IMR-90 (cell line): ENCODE results near the gene SRXN1. TPM values are rescaled to one million over a fixed set of nuclear protein-coding genes. Genes with fewer than 3 reads are reported as not detected.

Source experiments
- ATAC-seq: fragments of 200-7000 bp; cut with Tn5 transposase; 2 replicates; pipeline ENCODE4 v1.9.1; 2020; ENCODE audit warnings: low read depth, mild to moderate bottlenecking, moderate library complexity
- BruUV-seq: library from RNA; stranded (reverse); fragments of 400-500 nt; replicated peaks from 2 replicates; lab custom pipeline; 2021; lab: Mats Ljungman, UMichigan
- CTCF ChIA-PET: fragments of 300-600 bp; formaldehyde crosslinking; extraction: SDS; loops from one replicate; lab custom pipeline; 2021; ENCODE audit warnings: antibody characterized with exemption; lab: Yijun Ruan, JAX
- POLR2A ChIA-PET: fragments of 300-600 bp; sonication (Branson Sonifier 250); formaldehyde crosslinking; loops from one replicate; lab custom pipeline; 2022; ENCODE audit warnings: antibody characterized with exemption; ENCODE audit not compliant: unreplicated experiment; lab: Charles Lee
- DNase-seq: peaks from one replicate; pipeline ENCODE4 v3.0.0; 2013
- H2AFZ ChIP-seq: replicated peaks from 2 replicates; pipeline ENCODE3; 2013; ENCODE audit warnings: low read length, mild to moderate bottlenecking; ENCODE audit not compliant: poor library complexity
- H2AK5ac ChIP-seq: 2 replicates; pipeline ENCODE4 v1.6.1; 2013; ENCODE audit warnings: low read depth, low read length, inconsistent platforms
- H2AK9ac ChIP-seq: replicated peaks from 2 replicates; pipeline ENCODE3; 2013; ENCODE audit warnings: mild to moderate bottlenecking, low read depth, low read length, moderate library complexity; ENCODE audit not compliant: poor library complexity
- H2BK120ac ChIP-seq: 2 replicates; pipeline ENCODE4 v1.6.1; 2013; ENCODE audit warnings: low read depth, low read length, inconsistent platforms
- H2BK15ac ChIP-seq: 3 replicates; pipeline ENCODE4 v1.6.1; 2013; ENCODE audit warnings: low read depth, low read length, inconsistent platforms
- H2BK20ac ChIP-seq: 2 replicates; pipeline ENCODE4 v1.6.1; 2013; ENCODE audit warnings: low read depth, mild to moderate bottlenecking, inconsistent platforms, low read length, moderate library complexity
- H2BK5ac ChIP-seq: 2 replicates; pipeline ENCODE4 v1.6.1; 2013; ENCODE audit warnings: mild to moderate bottlenecking, low read depth, low read length, inconsistent platforms; ENCODE audit not compliant: poor library complexity, severe bottlenecking
- H3K14ac ChIP-seq: replicated peaks from 2 replicates; pipeline ENCODE4 v1.6.1; 2013; ENCODE audit warnings: low read depth, low read length, inconsistent platforms
- H3K18ac ChIP-seq: 2 replicates; pipeline ENCODE4 v1.6.1; 2013; ENCODE audit warnings: low read depth, low read length, control low read depth
- H3K23ac ChIP-seq: 2 replicates; pipeline ENCODE4 v1.6.1; 2013; ENCODE audit warnings: low read depth, low read length, inconsistent platforms
- H3K27ac ChIP-seq: 2 replicates; pipeline ENCODE4 v1.5.1; 2013; ENCODE audit warnings: mild to moderate bottlenecking, control low read depth, low read length; ENCODE audit not compliant: insufficient read depth
- H3K27me3 ChIP-seq: 2 replicates; pipeline ENCODE4 v1.6.1; 2013; ENCODE audit warnings: low read length; ENCODE audit not compliant: control insufficient read depth, insufficient read depth
- H3K36me3 ChIP-seq: 2 replicates; pipeline ENCODE4 v1.6.1; 2013; ENCODE audit warnings: low read length, mixed read lengths; ENCODE audit not compliant: control insufficient read depth, insufficient read depth
- H3K4ac ChIP-seq: 2 replicates; pipeline ENCODE4 v1.6.1; 2013; ENCODE audit warnings: low read depth, low read length, inconsistent platforms
- H3K4me1 ChIP-seq: 2 replicates; pipeline ENCODE4 v1.6.1; 2013; ENCODE audit warnings: low read length, mixed read lengths; ENCODE audit not compliant: control insufficient read depth, insufficient read depth
- H3K4me2 ChIP-seq: 2 replicates; pipeline ENCODE4 v1.6.1; 2013; ENCODE audit warnings: low read depth, mild to moderate bottlenecking, control low read depth, low read length, moderate library complexity
- H3K4me3 ChIP-seq: 2 replicates; pipeline ENCODE4 v1.5.1; 2013; ENCODE audit warnings: low read depth, mild to moderate bottlenecking, control low read depth, low read length, moderate library complexity; ENCODE audit not compliant: insufficient read depth
- H3K56ac ChIP-seq: 2 replicates; pipeline ENCODE4 v1.6.1; 2013; ENCODE audit warnings: low read length, inconsistent platforms; ENCODE audit not compliant: insufficient read depth; ENCODE audit errors: extremely low read depth
- H3K79me1 ChIP-seq, 2 experiments: 2 replicates each; pipeline ENCODE4 v1.6.1; 2013; ENCODE audit warnings: low read length in 2 of 2, inconsistent platforms in 1 of 2, low read depth in 1 of 2
- H3K9ac ChIP-seq: 2 replicates; pipeline ENCODE4 v1.6.1; 2013; ENCODE audit warnings: low read depth, low read length, control low read depth
- H3K9me1 ChIP-seq: 2 replicates; pipeline ENCODE4 v1.6.1; 2013; ENCODE audit warnings: low read length, inconsistent platforms; ENCODE audit not compliant: insufficient read depth
- H3K9me3 ChIP-seq: 2 replicates; pipeline ENCODE4 v1.6.1; 2013; ENCODE audit warnings: low read length; ENCODE audit not compliant: control insufficient read depth, insufficient read depth
- H4K20me1 ChIP-seq: 2 replicates; pipeline ENCODE4 v1.6.1; 2013; ENCODE audit warnings: low read length, inconsistent platforms; ENCODE audit not compliant: insufficient read depth
- H4K5ac ChIP-seq: 2 replicates; pipeline ENCODE4 v1.6.1; 2013; ENCODE audit warnings: mild to moderate bottlenecking, low read depth, low read length, control low read depth
- H4K8ac ChIP-seq, 2 experiments: 2 replicates each; pipeline ENCODE4 v1.6.1; 2013; ENCODE audit warnings: low read depth in 2 of 2, low read length in 2 of 2, control low read depth in 1 of 2, inconsistent platforms in 1 of 2
- H4K91ac ChIP-seq: 2 replicates; pipeline ENCODE4 v1.6.1; 2013; ENCODE audit warnings: low read depth, low read length, inconsistent platforms; ENCODE audit not compliant: insufficient read depth
- BHLHE40 ChIP-seq: fragments of 150-350 bp; IDR thresholded peaks from 2 replicates; pipeline ENCODE4 v1.6.1; 2016; ENCODE audit warnings: mild to moderate bottlenecking, low read depth, low read length
- CEBPB ChIP-seq: IDR thresholded peaks from 2 replicates; pipeline ENCODE4 v1.6.1; 2012; ENCODE audit warnings: low read depth, low read length, improper control_type of control experiment
- FOS ChIP-seq: fragments of 150-350 bp; IDR thresholded peaks from 2 replicates; pipeline ENCODE4 v1.6.1; 2016; ENCODE audit warnings: low read depth, low read length
- POLR2A ChIP-seq: IDR thresholded peaks from 2 replicates; pipeline ENCODE4 v1.6.1; 2012; ENCODE audit warnings: mild to moderate bottlenecking, low read depth, low read length
- RCOR1 ChIP-seq: IDR thresholded peaks from 2 replicates; pipeline ENCODE4 v1.6.1; 2012; ENCODE audit warnings: mild to moderate bottlenecking, low read length, improper control_type of control experiment; ENCODE audit not compliant: insufficient replicate concordance
- RFX5 ChIP-seq: IDR thresholded peaks from 2 replicates; pipeline ENCODE4 v1.8.0; 2012; ENCODE audit warnings: low read depth, mild to moderate bottlenecking, low read length, moderate library complexity
- WGBS, 2 experiments: methylation state at CpG; one replicate each; pipeline versions ENCODE4 v1.1.5 to v1.1.7; 2013; ENCODE audit warnings: missing lambda C conversion rate in 2 of 2; ENCODE audit not compliant: insufficient read length in 1 of 2; ENCODE audit errors: extremely low coverage in 2 of 2; 5-methylcytosine and 5-hydroxymethylcytosine counted together
- dilution Hi-C: fragments of 300-500 bp; cut with HindIII; formaldehyde crosslinking; loops from one replicate; pipeline ENCODE4 v1.14.3; 2018; ENCODE audit warnings: low sequenced_read_pairs; ENCODE audit not compliant: unreplicated experiment
- in situ Hi-C: fragments of 300-500 bp; cut with MboI; formaldehyde crosslinking; loops from 3 replicates; pipeline ENCODE4 v1.14.3; 2019; ENCODE audit warnings: low sequenced_read_pairs, inconsistent platforms, mixed read lengths
- intact Hi-C: fragments of 100-400 bp; cut with micrococcal nuclease; formaldehyde crosslinking; loops from 2 replicates; pipeline ENCODE4 v1.10.0; 2022
- polyA plus RNA-seq, 3 experiments: library from polyadenylated mRNA; depleted of rRNA; stranded (reverse); fragments of >200 nt; gene quantifications; 2 replicates each; pipeline ENCODE4 v1.2.3, GENCODE V29; 2012; ENCODE audit warnings: low replicate concordance in 1 of 3
- total RNA-seq: library from RNA; depleted of rRNA; stranded (reverse); fragments of >200 nt; gene quantifications from 2 replicates; pipeline ENCODE4 v1.2.3, GENCODE V29; 2012
- TF ChIP-seq, protein P1 (sequence below): conservative IDR thresholded peaks from 2 replicates; pipeline ENCODE4 v1.5.1; 2012; ENCODE audit warnings: mild to moderate bottlenecking, low read depth, low read length, improper control_type of control experiment
- TF ChIP-seq, protein P2 (sequence below): fragments of 150-350 bp; IDR thresholded peaks from 2 replicates; pipeline ENCODE4 v1.6.1; 2017; ENCODE audit warnings: mild to moderate bottlenecking, antibody characterized with exemption, low read length, low read depth
- TF ChIP-seq, protein P3 (sequence below): fragments of 150-350 bp; IDR thresholded peaks from 2 replicates; pipeline ENCODE4 v1.6.1; 2016; ENCODE audit warnings: low read depth, mild to moderate bottlenecking, low read length, moderate library complexity, borderline replicate concordance

The SRXN1 gene
- total and polyA plus RNA-seq, 2 of the 4 experiments (the other 2 are of a cell fraction) = 51.2 to 71.2 TPM

DNA sequence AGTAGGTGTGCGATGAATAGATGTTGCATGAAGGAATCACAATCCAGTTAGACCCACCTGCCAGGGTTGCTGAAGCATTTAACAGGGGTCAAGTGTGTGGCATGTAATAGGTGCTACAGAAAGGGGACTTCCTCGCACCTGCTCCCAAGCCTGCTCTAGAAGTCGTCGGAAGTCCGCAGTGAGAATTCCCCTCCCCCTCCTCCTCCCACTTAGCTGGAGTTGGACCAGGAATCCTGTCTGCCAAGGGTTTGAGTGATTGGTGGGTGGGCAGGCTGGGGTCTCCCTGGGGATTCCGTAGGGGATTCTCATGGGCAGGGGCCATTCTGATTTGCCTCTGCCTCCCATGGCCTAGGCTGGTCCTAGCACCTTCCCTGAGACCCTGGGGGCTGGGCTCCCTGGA is 12.3 kb upstream of the SRXN1 start:
- H3K4me2 ChIP-seq = no peak overlapping the region
- H3K4me1 ChIP-seq = peaks cover 3% of the 10 kb centered on the region; the same call in 1 of the 2 replicates
- H2AK5ac ChIP-seq = no peak overlapping the region
- no peak overlapping the region for H2BK15ac ChIP-seq
- intact Hi-C loops (no loop called here), dilution Hi-C loops (no loop called here), in situ Hi-C loops (no loop called here)
- no peak for ATAC-seq
- no peak overlapping the region for H2BK20ac ChIP-seq
- no peaks in the 10 kb centered on the region for H3K36me3 ChIP-seq
- no peaks in the 10 kb centered on the region for H3K79me1 ChIP-seq
- H3K14ac ChIP-seq = no peak overlapping the region
- ChIA-PET POLR2A (no interaction called here), CTCF (no interaction called here)
- no peak overlapping the region for H2AK9ac ChIP-seq
- peaks cover 80% of the 10 kb centered on the region for H3K27me3 ChIP-seq
- H4K20me1 ChIP-seq = no peaks in the 10 kb centered on the region
- no peak overlapping the region for H3K9ac ChIP-seq
- no TSS peak for BruUV-seq
- H3K27ac ChIP-seq = no peak overlapping the region
- H2BK5ac ChIP-seq = no peak overlapping the region
- no peak overlapping the region for H3K56ac ChIP-seq
- no peak overlapping the region for H4K5ac ChIP-seq
- H3K4ac ChIP-seq = no peak overlapping the region
- H3K9me1 ChIP-seq = no peaks in the 10 kb centered on the region
- no peak overlapping the region for H2AFZ ChIP-seq
- H4K91ac ChIP-seq = no peak overlapping the region
- no peak overlapping the region for H3K18ac ChIP-seq
- H3K4me3 ChIP-seq = no peak overlapping the region
- no peak for DNase-seq
- no peak overlapping the region for H4K8ac ChIP-seq
- TF ChIP-seq, protein P1, sequence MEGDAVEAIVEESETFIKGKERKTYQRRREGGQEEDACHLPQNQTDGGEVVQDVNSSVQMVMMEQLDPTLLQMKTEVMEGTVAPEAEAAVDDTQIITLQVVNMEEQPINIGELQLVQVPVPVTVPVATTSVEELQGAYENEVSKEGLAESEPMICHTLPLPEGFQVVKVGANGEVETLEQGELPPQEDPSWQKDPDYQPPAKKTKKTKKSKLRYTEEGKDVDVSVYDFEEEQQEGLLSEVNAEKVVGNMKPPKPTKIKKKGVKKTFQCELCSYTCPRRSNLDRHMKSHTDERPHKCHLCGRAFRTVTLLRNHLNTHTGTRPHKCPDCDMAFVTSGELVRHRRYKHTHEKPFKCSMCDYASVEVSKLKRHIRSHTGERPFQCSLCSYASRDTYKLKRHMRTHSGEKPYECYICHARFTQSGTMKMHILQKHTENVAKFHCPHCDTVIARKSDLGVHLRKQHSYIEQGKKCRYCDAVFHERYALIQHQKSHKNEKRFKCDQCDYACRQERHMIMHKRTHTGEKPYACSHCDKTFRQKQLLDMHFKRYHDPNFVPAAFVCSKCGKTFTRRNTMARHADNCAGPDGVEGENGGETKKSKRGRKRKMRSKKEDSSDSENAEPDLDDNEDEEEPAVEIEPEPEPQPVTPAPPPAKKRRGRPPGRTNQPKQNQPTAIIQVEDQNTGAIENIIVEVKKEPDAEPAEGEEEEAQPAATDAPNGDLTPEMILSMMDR = no peak
- TF ChIP-seq CEBPB = no peak
- TF ChIP-seq, protein P2, sequence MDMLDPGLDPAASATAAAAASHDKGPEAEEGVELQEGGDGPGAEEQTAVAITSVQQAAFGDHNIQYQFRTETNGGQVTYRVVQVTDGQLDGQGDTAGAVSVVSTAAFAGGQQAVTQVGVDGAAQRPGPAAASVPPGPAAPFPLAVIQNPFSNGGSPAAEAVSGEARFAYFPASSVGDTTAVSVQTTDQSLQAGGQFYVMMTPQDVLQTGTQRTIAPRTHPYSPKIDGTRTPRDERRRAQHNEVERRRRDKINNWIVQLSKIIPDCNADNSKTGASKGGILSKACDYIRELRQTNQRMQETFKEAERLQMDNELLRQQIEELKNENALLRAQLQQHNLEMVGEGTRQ = no peak
- TF ChIP-seq FOS = no peak
- no peak for TF ChIP-seq POLR2A
- TF ChIP-seq RCOR1 = no peak
- no peak for TF ChIP-seq BHLHE40
- TF ChIP-seq RFX5 = no peak
- TF ChIP-seq, protein P3, sequence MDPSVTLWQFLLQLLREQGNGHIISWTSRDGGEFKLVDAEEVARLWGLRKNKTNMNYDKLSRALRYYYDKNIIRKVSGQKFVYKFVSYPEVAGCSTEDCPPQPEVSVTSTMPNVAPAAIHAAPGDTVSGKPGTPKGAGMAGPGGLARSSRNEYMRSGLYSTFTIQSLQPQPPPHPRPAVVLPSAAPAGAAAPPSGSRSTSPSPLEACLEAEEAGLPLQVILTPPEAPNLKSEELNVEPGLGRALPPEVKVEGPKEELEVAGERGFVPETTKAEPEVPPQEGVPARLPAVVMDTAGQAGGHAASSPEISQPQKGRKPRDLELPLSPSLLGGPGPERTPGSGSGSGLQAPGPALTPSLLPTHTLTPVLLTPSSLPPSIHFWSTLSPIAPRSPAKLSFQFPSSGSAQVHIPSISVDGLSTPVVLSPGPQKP = no peak
- 0% methylated on average over 1 of the region's 6 CpGs; no CpG with 5 or more reads in 1 of the 2 experiments for WGBS, 2 experiments
- H3K9me3 ChIP-seq = no peaks in the 10 kb centered on the region
- no peak overlapping the region for H3K23ac ChIP-seq
- H2BK120ac ChIP-seq = no peak overlapping the region
